NCI-H748 treated with DMSO at 0.1 percent for 48 hours (cell line): ENCODE results near the gene FOS.
"Not testable (repeated sequence)": the region's sequence is repeated elsewhere in the genome, so short reads cannot be mapped to it uniquely, and the experiment has no call there.

Experiments used
- DNase-seq: peaks from one replicate; lab custom pipeline; 2025; lab: John Stamatoyannopoulos, UW

Gene FOS

DNA sequence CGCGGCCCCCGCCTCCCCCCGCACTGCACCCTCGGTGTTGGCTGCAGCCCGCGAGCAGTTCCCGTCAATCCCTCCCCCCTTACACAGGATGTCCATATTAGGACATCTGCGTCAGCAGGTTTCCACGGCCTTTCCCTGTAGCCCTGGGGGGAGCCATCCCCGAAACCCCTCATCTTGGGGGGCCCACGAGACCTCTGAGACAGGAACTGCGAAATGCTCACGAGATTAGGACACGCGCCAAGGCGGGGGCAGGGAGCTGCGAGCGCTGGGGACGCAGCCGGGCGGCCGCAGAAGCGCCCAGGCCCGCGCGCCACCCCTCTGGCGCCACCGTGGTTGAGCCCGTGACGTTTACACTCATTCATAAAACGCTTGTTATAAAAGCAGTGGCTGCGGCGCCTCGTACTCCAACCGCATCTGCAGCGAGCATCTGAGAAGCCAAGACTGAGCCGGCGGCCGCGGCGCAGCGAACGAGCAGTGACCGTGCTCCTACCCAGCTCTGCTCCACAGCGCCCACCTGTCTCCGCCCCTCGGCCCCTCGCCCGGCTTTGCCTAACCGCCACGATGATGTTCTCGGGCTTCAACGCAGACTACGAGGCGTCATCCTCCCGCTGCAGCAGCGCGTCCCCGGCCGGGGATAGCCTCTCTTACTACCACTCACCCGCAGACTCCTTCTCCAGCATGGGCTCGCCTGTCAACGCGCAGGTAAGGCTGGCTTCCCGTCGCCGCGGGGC, at the start of gene FOS:
Gene FOS, plus strand, starts transcription at position 407 of the 731 bp plus-strand sequence. Its CDS starts 155 bp downstream, at position 562.
- peak; percentile 89 for DNase-seq

DNA sequence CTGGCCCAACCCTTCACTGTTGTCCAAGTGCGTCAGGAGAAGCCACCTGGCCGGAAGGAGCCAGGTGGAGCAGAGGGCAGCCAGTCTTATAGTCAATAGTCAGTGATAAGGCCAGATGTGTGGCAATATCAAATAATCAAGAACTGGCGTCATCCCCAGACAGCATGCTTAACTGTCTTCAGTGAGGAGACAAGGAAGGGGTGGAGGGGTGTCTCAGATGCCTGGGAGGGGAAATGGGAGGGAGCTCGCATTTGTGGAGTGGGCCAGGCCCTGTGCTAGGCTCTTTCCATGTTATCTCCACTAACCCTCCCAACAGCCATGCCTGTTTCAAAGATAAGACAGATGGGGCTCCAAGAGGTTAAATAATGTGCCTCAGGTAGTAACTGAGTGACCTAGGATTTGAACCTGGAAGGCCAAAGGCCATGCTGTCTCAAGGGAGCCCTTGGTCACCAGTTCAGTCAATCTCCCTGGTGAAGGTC, 48.9 kb upstream of the FOS start:
- no peak for DNase-seq

- DNase-seq: no peak
Observed at GRCh38 chr14:75230140-75230792, 48.4 kb upstream of the FOS start.

GRCh38 chr14:75231320-75231719, 47.3 kb upstream of the FOS start:
- DNase-seq: no peak

DNA sequence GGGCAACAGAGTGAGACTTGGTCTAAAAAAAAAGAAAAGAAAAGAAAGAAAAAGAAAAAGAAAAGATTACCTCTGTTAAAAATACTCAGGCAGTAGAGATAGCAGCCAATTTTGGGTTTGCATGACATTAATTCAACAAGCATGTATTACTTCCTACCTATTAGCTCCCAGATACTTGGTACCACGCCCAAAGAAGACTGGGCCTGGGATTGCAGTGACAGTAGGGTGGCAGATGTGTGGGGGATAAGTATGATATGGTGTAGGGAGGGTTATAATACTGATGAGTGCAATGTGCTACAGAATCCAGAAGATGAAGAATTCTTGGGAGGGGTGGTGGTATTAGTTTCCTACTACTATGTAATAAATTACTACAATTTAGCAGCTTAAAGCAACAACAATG, 46.4 kb upstream of the FOS start:
- no peak for DNase-seq

DNA sequence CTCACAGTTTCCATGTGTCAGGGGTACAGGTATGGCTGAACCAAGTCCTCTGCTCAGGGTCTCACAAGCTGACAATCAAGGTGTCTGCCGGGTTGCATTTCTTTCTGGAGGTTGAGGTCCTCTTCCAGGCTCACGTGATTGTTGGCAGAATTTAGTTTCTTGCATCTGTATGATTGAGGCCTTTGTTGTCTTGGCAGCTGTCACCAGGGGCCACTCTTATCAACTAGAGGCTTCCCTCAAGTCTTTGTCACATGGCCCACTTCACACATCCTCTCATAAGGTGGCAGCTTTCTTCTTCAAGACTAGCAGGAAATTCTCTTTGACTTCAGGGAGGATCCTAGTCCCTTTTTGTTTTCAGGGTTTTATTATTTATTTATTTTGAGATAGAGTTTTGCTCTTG, 46.0 kb upstream of the FOS start:
- DNase-seq: no peak

- DNase-seq: no peak
Observed at GRCh38 chr14:75234173-75235115, 44.2 kb upstream of the FOS start.

GRCh38 chr14:75235198-75235597, 43.4 kb upstream of the FOS start:
- DNase-seq: not testable (repeated sequence)

DNA sequence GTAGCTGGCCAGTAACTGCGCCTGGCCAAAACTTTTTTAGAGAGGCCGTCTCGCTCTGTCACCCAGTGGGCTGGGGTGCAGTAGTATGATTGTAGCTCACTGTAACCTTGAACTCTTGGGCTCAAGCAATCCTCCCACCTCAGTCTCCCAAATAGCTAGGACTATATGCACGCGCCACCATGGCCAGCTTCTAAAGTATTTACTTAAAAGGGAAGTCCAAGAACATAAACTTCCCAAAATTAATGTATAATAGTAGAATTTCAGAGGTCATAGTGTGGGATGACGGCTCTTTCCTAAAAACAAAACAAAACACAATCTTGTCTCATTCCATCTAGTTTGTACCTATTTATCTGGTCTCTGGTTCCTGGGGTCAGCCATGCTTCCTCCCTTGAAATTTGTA, 42.2 kb upstream of the FOS start:
- no peak for DNase-seq

GRCh38 chr14:75236901-75237419, 41.7 kb upstream of the FOS start:
- DNase-seq: no peak

- no peak for DNase-seq
Observed at GRCh38 chr14:75238756-75239455, 39.7 kb upstream of the FOS start.

DNA sequence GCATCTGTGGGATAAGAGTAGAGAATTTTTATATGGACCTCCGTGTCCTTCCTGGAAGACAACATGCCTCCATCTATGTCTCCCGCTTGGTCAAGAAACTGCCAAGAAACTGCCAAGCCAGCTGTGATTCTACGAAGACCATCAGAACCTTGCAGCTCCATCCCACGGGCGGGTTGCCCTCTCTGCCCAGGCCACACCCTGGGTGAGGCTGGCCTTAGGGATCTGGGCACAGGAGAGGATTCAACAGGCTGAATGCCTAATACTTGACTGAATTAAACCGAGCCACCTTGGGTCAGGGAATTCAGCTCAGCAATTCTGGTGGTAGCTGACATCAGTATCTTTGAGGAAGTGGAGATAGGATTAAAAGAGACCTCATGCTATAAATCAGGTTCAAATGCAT, 37.8 kb upstream of the FOS start:
- DNase-seq: no peak

GRCh38 chr14:75242546-75243273, 35.9 kb upstream of the FOS start:
- DNase-seq: no peak

DNA sequence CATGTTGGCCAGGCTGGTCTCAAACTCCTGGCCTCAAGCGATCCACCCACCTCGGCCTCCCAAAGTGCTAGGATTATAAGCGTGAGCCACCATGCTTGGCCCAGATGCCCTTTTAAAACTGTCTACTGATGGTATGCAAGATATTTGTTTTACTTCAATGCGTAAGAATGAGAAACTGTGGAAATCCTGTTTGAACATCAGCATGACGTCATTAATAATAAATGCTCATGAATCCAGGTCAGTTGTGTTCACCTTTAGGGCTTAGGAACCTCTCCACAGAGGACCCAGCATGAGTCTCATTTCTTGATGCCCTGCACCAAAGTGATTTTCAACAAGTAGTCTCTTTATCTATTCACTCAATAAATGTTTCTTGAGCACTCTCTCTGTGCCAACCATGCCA, 34.5 kb upstream of the FOS start:
- no peak for DNase-seq

DNA sequence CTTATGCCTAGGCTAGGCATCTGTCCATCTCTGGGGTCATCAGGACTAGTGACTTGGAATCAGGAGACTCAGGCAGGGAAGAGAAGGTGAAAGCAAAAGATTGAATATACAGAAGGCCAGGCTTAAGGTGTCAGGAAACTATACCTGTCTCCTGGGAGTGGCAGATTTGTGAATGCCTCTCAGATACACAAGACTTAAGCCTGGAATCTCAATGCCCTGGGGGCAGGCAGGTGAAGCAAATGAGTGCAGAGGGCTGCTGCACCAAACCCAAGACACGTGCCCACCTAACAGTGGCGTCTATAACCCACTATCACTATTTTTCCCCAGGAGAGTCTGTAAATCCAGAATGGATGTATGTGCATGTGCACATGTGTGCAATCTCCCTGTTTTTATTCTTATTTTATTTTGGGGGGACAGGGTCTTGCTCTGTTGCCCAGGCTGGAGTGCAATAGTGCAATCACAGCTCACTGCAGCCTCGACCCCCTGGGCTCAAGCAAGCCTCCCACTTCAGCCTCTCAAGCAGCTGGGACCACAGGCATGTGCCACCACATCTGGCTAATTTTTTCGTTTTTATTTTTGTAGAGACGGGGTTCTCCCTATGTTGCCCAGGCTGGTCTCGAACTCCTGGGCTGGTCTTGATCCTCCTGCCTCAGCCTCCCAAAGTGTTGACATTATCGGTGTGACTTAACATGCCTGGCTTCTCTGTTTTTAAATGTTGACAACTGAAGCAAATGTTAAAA, 31.9 kb upstream of the FOS start:
- DNase-seq: no peak

GRCh38 chr14:75247286-75247922, 31.2 kb upstream of the FOS start:
- no peak for DNase-seq

DNA sequence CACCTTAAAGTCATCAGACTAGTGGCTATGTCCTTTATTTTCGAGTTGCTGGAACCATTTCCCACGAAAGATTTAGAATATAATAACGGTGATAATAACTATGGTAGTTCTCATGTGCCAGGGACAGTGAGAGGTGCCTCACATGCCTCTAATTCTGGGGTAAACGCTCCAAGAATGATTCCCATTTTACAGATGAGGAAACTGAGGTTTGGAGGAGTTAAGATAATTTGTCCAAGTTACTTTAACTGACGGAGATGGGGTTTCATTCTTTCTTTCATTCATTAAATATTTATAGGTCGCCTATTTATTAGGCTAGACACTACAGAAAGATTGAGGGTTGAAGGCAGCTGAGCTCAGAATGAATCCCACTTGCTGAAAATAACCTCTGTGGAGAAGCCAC, 30.7 kb upstream of the FOS start:
- DNase-seq: no peak

- DNase-seq: peak; percentile 69
Observed at GRCh38 chr14:75249251-75249957, 29.2 kb upstream of the FOS start.

DNA sequence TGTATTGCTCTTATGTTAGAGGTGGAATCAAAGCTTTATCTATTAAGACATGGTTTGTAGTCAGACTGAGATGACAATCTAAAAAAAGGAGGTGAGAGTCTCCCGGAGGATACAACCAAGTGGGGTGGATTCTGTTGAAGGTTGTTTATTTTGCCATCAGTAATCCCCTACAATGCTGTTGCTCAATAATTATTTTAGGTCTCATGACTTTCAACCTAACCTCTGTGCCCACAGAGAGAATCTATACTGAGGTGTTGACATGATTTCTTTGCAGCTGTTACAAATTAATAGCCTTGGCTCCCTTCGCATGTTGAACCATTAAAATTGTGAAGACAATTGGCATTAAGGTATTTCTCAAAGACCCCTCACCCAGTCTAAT, 28.7 kb upstream of the FOS start:
- no peak for DNase-seq
